GM18508 (cell line): Measurements from ENCODE around the gene BTBD16.

Experiments used
- ATAC-seq: cut with Tn5 transposase; IDR thresholded peaks from one replicate; pipeline ENCODE4 v1.9.1; 2021; ENCODE audit warnings: moderate number of reproducible peaks; ENCODE audit not compliant: insufficient read depth, unreplicated experiment

The BTBD16 gene

GRCh38 chr10:122361046-122361445 lies 90.0 kb downstream of the BTBD16 start:
- no peak for ATAC-seq

- no peak for ATAC-seq
These were observed 91.0 kb downstream of the BTBD16 start for GRCh38 chr10:122362031-122362592.

DNA sequence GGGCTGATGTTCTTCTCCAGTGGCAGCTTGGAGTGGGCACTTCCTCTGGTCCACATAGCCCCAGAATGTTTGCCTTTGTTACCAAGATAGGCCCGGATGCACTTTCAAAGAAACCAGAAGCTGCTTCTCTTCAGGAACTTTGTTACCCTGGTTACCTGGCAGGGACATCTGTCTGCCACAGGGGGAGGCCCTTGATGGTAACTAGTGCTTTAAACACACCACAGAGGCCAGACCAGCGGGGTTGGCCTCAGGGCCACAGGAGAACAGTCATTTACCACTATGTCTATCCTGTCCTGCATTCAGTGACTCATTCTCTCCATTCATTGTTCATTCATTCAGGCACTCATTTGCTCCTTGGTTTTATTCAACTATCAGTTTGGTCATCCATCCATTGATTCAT lies 91.5 kb downstream of the BTBD16 start:
- no peak for ATAC-seq

DNA sequence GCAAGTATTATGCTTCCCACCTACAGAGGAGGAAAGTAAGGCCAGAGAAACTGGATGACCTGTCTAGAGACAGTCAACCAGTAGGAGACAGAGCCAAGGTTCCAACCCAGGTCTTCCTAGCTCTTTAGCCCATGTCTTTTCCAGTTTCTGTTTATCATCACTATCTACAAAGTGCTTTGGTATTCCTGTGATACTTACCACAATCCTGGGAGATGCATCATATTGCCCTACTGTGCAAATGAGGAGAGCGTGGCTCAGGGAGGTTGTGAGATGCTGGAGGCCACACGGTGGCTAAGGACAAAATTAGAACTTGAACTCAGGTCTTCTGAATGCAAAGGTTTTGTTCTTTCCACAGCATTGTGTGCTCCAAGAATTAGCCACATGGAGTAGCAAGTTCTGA lies 92.2 kb downstream of the BTBD16 start:
- no peak for ATAC-seq

GRCh38 chr10:122363722-122364463 lies 92.8 kb downstream of the BTBD16 start:
- ATAC-seq = no peak

DNA sequence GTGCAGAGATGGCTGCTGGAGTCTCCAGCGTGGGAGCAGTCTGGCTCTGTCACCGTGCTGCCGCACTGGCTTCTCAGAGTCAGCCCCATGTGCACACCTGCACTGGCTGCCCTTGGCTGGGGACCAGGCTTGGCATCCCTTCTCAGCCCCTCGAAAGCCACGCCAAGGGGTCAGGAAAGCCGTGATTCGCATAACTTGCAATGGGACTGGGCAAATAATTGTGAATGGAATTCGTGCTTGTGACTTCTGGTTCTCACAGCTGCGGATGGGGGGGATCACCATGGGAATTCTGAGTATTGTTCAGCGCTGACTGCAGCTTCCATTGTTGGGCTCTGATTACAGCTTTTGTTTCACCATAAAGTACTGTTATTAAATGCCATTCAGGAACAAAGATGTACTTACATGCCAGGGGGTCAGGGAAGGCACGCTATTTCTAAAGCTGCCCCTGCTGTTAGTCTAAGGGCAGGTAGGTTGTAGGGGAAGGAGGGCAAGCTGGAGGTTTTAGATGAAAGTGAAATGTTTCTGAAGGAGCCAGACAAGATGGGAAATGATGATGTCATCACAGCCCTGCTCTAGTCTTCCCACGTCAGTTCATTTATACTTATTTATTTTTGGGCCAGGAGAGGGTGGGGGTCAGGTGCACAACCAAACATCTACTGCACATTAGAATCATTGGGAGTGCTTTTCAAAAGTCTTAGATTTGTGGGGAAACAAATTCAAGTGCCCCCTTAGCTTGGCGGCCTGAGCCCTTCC lies 97.6 kb downstream of the BTBD16 start:
- no peak for ATAC-seq

DNA sequence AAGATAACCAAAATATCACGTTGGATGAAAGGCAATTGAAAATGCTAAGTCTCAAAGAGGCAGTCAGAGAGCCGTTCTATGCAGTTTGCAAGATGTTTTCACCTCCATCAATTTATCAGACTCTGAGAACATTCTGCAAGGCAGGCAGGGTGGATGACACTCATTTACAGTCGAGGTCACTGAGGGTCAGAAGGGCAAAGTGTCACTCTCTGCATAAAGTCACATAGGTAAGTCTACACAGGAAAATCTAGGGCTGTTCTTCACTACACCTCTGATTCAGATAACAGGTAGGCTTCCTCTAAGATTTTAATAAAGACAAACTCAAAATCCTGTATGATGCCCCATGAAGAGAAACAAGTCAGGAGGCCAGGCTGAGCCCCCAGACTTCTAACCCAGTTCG lies 102.0 kb downstream of the BTBD16 start:
- no peak for ATAC-seq

- no peak for ATAC-seq
These were observed 102.6 kb downstream of the BTBD16 start for GRCh38 chr10:122373721-122374120.

DNA sequence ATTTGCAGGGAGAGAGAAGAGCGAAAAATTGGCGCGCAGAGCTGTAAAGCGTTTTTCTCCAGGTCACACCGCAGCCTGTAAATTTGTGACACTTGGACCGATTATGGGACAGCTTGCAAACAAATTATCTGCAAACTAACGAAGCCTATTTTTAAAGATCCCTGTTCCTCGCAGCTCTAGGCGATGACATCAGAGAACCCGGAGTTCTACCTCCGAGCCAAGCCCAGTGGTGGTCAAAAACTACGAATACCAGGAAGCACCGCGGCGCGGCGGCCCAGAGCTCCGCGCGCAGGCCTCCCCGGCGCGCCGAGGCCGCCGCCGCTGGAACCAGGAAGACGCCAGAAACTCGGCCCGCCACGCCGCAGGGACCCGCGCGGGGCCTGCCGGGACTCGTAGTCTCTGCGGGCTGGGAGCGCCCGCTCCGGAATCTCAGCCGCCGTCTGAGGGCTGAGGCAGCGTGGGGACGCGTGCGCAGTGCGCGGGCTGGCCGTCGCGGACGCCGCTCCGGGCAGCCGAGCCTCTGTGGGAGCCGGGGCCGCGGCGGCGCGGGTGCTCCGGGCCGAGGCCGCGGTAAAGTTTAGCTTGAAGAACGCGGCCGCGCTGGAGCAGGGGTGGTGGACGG lies 103.3 kb downstream of the BTBD16 start, which contains the start of gene PLEKHA1:
PLEKHA1 (plus strand) TSS at position 472 of the 622 bp plus-strand sequence. CDS start 18,493 bp downstream, outside the sequence.
- ATAC-seq = no peak

GRCh38 chr10:122374859-122375678 lies 104.0 kb downstream of the BTBD16 start:
- ATAC-seq = peak; percentile 57

GRCh38 chr10:122375679-122376160 lies 104.6 kb downstream of the BTBD16 start:
- ATAC-seq = no peak

GRCh38 chr10:122376364-122376961 lies 105.4 kb downstream of the BTBD16 start:
- ATAC-seq = no peak

GRCh38 chr10:122379041-122379440 lies 107.9 kb downstream of the BTBD16 start:
- ATAC-seq = no peak

DNA sequence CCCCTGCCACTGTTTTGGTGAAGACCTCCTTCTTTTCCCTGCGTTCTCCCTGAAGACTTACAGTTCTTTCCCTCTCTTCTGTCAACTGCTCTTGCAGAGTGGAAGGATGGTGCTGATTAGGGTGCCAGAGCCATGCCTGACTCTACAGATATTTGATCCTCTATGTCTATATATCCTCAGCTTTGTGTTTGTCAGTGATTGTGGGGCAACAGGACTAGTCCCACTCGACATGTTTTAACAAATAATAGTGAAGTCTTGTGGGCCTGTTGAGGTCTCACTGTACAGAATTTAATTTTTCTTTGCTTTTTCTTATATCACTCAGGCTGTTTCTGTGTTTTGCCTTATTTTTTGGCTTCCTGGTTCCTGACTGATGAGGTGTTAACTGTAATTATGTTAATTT lies 108.4 kb downstream of the BTBD16 start:
- ATAC-seq = no peak

- no peak for ATAC-seq
These were observed 109.6 kb downstream of the BTBD16 start for GRCh38 chr10:122380703-122381102.

DNA sequence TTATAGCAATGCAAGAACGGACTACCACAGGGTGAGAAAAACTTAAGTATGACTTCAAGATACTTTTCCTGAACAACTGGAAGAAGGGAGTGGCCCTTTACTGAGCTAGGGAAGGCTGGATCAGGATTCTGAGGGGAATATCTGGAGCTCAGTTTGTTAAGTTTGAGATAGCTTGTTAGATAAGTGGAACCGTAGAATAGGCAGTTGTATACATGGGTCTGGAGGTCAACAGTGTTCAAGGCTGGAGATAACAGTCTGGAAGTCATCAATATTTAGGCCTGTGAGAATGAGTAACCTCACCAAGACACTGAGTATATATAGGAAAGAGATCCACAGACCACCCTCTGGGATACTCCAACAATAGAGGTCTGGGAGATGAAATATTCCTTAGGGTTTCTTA lies 110.6 kb downstream of the BTBD16 start:
- no peak for ATAC-seq

DNA sequence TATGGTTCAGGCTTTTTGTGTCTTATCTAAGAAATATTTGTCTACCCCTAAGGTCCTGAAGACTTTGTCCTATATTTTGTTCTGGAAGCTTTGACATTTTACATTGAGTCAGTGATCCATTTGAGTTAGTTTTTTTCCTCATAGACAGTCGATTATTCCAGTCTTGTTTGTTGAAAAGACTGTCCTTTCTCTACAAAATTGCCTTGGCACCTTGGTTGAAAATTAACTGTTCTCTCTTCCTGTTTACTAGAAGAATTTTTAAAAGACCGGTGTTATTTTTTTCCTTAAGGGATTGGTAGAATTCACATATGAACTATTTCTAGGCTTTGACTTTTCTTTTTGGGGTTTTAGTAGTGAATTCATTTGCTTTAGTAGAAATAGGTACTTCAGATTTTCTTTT lies 115.4 kb downstream of the BTBD16 start:
- ATAC-seq = no peak

- no peak for ATAC-seq
These were observed 116.5 kb downstream of the BTBD16 start for GRCh38 chr10:122387572-122387971.
